ENCODE results near the gene TRAF3IP1.

DNA sequence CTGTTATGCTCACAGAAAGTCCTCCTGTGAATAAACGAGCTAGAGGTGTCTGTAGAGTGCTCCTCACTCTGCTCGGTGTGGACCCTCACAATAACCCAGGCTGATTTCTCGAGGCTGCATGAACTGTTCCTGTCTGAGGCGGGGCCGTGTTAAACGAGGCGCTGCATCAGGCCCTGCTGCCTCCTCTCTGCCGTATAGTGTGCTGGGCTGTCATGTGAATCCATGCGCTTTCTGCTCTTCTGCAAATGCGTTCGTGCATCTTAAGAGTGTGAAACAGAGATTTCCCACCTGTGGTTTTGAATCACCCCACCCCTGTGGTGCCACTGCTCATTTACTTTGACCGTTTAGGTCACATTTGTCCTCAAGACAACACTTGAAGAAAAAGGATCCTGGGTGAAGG is 26.2 kb downstream of the TRAF3IP1 start:
- TF ChIP-seq, protein P1, sequence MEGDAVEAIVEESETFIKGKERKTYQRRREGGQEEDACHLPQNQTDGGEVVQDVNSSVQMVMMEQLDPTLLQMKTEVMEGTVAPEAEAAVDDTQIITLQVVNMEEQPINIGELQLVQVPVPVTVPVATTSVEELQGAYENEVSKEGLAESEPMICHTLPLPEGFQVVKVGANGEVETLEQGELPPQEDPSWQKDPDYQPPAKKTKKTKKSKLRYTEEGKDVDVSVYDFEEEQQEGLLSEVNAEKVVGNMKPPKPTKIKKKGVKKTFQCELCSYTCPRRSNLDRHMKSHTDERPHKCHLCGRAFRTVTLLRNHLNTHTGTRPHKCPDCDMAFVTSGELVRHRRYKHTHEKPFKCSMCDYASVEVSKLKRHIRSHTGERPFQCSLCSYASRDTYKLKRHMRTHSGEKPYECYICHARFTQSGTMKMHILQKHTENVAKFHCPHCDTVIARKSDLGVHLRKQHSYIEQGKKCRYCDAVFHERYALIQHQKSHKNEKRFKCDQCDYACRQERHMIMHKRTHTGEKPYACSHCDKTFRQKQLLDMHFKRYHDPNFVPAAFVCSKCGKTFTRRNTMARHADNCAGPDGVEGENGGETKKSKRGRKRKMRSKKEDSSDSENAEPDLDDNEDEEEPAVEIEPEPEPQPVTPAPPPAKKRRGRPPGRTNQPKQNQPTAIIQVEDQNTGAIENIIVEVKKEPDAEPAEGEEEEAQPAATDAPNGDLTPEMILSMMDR (IDR thresholded peaks at IDR 0.05): no peak
- TF ChIP-seq POLR2A (IDR thresholded peaks at IDR 0.05): no peak
- no peak for TF ChIP-seq EP300 (IDR thresholded peaks at IDR 0.05)
